Activated CD8-positive, alpha-beta memory T cell treated with anti-CD3 and anti-CD28 coated beads, Interleukin-2, amount 10 ng/mL, durations not matched to agents 7 days and 5 days (primary cell): Measurements from ENCODE around the gene BBS10. TPM values are rescaled to one million over a fixed set of nuclear protein-coding genes. Genes with fewer than 3 reads are reported as not detected.
"Not testable (repeated sequence)": the region's sequence is repeated elsewhere in the genome, so short reads cannot be mapped to it uniquely, and the experiment has no call there.

Experiments
- ATAC-seq: fragments of 150-1000 bp; cut with Tn5 transposase; one replicate; pipeline ENCODE4 v1.10.0; 2021; ENCODE audit warnings: moderate library complexity
- CTCF ChIA-PET: fragments of 350-600 bp; sonication (Branson Sonifier 250); formaldehyde crosslinking; loops from one replicate; lab custom pipeline; 2021; ENCODE audit warnings: antibody characterized with exemption; lab: Charles Lee
- DNase-seq: peaks from one replicate; pipeline ENCODE4 v3.0.0-alpha.2; 2020
- H3K27ac Mint-ChIP-seq: one replicate; pipeline ENCODE4 v1.8.0; 2021; ENCODE audit warnings: mild to moderate bottlenecking, mixed read lengths
- H3K27me3 Mint-ChIP-seq: one replicate; pipeline ENCODE4 v1.8.0; 2021; ENCODE audit warnings: mixed read lengths
- H3K36me3 Mint-ChIP-seq: one replicate; pipeline ENCODE4 v1.8.0; 2021; ENCODE audit warnings: mild to moderate bottlenecking, mixed read lengths
- H3K4me1 Mint-ChIP-seq: one replicate; pipeline ENCODE4 v1.8.0; 2021; ENCODE audit warnings: mixed read lengths
- H3K4me3 Mint-ChIP-seq: one replicate; pipeline ENCODE4 v1.8.0; 2021; ENCODE audit warnings: mild to moderate bottlenecking, moderate library complexity, mixed read lengths
- H3K9me3 Mint-ChIP-seq: one replicate; pipeline ENCODE4 v1.8.0; 2022; ENCODE audit warnings: low read depth, mixed read lengths
- total RNA-seq, 2 experiments: library from RNA; stranded (reverse); gene quantifications; one replicate each; pipeline ENCODE4 v1.2.3, GENCODE V29; 2021

BBS10 gene
- total RNA-seq, 2 experiments from 2014 or later, result 4.3 to 4.6 TPM

DNA sequence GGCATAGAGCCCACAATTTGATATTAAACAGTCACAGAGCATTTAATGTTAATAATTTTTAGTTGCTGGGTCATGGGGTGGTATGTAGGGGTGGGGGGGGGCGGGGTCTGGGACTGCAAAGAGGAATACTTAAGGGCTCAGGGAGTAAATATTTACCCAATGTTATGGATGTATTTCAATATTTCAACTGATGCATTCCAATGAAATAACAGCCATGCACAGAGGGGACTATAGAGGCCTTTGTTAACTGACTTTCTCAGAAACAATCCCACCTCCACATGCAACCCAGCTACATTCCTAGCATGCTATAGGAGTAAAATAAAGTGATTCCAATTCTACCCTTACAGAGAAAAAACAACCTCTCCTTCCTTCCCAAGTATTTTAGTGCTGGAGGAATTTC, 7.9 kb upstream of the BBS10 start:
- Mint-ChIP-seq H3K36me3 (peaks cover 28% of the 10 kb centered on the region), H3K27me3 (no peaks in the 10 kb centered on the region), H3K9me3 (no peaks in the 10 kb centered on the region), H3K27ac (no peak overlapping the region), H3K4me1 (no peaks in the 10 kb centered on the region), H3K4me3 (no peak overlapping the region)
- CTCF ChIA-PET, result interaction anchor here (1.7 kb wide), 1 partner anchor 10 kb away, joined by 3 read pairs; no protein-coding TSS in a partner anchor
- DNase-seq (no peak), ATAC-seq (no peak)

DNA sequence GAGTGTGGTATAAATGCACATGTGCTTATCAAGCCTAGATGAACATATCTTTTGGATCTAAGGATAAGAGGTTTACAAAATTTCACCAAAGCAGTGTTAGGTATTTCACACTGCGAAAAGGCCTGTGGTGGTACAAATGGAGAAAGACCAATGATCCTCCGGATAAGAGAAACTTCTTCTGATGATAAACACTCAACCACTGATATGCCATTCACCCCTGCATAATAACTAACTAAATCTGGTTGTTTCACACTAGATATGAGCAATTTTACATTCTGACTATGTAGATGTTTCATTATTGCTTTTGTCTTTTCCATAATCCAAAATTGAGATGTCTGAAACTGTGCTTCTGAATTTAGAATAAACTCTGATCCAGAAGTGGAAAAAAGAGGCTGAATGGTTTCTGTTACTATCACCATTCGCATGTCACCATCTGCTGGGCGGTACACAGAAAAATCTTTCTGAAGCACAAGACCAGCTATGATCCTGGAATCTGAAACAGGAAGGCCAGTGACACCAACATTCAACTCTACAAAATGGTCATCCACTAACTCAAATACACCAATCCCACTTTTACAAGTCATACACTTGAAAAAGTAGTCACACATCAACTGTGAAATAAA, 1.3 kb downstream of the BBS10 start:
- H3K27ac Mint-ChIP-seq, result no peak overlapping the region
- CTCF ChIA-PET, result interaction anchor here (1.0 to 2.5 kb wide), 6 partner anchors 76 to 298 kb away, joined by 3 to 15 read pairs (median 8); no protein-coding TSS in a partner anchor
- H3K36me3 Mint-ChIP-seq, result no peaks in the 10 kb centered on the region
- no peaks in the 10 kb centered on the region for H3K27me3 Mint-ChIP-seq
- ATAC-seq (no peak), DNase-seq (no peak)
- H3K4me3 Mint-ChIP-seq, result peak overlapping the region; percentile 94
- H3K4me1 Mint-ChIP-seq, result peaks cover 21% of the 10 kb centered on the region
- H3K9me3 Mint-ChIP-seq, result no peaks in the 10 kb centered on the region

DNA sequence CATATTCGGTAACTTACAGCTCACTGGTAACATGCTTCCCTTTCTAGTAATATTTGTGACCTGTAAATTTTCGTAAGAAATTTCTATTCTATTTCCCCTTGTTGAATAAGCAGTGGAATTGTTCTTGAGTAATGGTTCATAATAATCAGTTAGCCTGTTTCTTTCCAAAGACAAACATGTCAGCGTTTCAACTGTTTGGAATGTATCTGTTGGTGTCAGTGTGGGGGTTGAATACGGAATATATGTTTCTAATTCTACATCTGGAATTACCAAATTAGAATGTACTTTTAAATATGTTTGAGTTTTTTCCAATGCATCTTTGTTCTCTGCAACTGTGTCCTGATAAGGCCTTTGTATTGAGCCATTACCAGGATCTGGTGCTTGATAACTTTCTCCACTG, 2.0 kb downstream of the BBS10 start:
- H3K27ac Mint-ChIP-seq, result no peak overlapping the region
- CTCF ChIA-PET, result interaction anchor here (1.5 kb wide), 1 partner anchor 10 kb away, joined by 3 read pairs; no protein-coding TSS in a partner anchor
- no peaks in the 10 kb centered on the region for H3K27me3 Mint-ChIP-seq
- H3K4me3 Mint-ChIP-seq, result no peak overlapping the region
- H3K9me3 Mint-ChIP-seq, result no peaks in the 10 kb centered on the region
- no peaks in the 10 kb centered on the region for H3K36me3 Mint-ChIP-seq
- no peak for ATAC-seq
- H3K4me1 Mint-ChIP-seq, result peaks cover 21% of the 10 kb centered on the region
- DNase-seq, result no peak

DNA sequence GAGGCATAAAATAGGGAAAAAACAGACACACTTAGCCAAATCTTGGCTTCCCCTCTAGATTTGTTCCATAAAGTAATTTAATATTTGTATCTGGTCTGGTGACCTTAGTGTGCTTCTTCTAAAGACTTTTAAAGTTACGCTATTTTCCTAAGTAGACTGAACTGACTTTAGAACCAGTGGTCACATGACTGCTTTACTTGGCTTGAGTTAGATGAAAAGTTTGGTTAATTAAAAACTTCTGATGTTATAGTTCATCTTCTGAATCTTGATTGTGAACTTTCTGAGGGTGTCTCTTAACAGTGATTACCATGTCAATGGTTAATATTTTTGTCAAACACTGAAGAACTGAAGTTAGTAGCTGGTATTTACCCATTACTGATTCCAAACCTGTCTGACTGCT, 2.6 kb downstream of the BBS10 start:
- Mint-ChIP-seq H3K27ac (no peak overlapping the region), H3K4me3 (no peak overlapping the region), H3K4me1 (peaks cover 21% of the 10 kb centered on the region), H3K27me3 (peaks cover under 1% of the 10 kb centered on the region), H3K36me3 (no peaks in the 10 kb centered on the region), H3K9me3 (no peaks in the 10 kb centered on the region)
- ATAC-seq (no peak), DNase-seq (no peak)
- CTCF ChIA-PET, result interaction anchor here (1.5 kb wide), 1 partner anchor 11 kb away, joined by 3 read pairs; no protein-coding TSS in a partner anchor

DNA sequence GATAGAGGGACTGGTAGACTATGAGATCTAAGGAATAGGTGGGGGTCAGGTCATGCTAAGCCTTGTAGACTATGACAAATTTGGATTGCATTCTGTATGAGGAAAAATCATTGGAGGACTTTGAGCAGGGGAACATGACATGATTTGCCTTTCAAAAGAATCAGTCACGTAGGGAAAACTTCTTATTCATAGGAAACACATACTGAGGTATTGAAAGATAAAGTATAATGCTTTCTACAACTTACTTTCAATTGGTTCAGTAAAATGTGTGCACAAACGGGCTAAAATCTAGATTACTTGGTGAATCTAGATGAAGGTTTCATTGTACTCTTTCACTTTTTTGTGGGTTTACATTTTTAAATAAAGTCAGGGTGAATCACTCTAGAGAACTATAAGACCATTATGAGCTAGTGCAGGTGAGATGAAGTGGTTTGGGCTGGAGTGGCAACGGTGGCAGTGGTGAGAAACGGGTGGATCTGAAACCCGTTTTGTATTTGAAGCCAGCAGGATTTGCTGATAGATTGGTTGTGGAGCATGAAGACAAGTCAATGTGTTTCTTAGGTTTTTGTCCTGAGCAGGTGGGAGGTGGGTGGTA, 6.7 kb downstream of the BBS10 start:
- H3K27ac Mint-ChIP-seq, result no peak overlapping the region
- H3K4me3 Mint-ChIP-seq, result no peak overlapping the region
- CTCF ChIA-PET, result no interaction called here
- H3K36me3 Mint-ChIP-seq, result no peaks in the 10 kb centered on the region
- no peaks in the 10 kb centered on the region for H3K9me3 Mint-ChIP-seq
- H3K27me3 Mint-ChIP-seq, result peaks cover 6% of the 10 kb centered on the region
- DNase-seq (no peak), ATAC-seq (no peak)
- peaks cover 6% of the 10 kb centered on the region for H3K4me1 Mint-ChIP-seq

DNA sequence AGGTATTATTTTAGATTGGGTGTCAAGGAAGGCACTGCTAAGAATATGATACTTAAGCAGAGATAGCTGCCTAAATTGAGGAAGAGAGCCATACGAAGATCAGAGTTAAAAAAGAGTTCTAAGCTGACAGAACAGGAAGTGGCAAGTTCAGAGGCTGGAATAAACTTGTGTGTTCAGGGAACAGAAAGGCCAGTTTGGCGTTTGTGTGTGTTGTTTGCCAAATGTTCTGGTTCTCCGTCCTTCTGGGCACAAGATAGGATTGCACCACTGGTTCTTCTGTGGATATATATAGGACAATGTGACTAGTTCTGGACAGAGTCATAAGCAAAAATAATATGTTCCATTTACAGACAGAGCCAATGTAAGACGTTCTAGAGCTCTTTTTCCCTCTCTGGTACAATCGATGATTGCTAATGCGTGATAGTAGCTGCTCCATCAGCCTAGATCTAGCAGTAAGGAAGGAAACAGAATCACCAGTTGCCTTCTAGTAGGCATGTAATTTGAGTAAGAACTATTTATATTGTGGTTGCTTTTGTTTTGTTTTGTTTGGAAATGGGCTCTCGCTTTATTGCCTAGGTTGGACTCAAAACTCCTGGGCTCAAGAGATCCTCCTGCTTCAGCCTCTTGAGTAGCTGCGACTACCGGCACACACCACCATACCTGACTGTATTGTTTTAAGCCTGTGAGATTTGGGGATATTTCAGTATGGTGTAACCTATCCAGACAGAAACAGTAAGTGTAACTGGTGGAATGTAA, 7.4 kb downstream of the BBS10 start:
- DNase-seq, result no peak
- no peak for ATAC-seq
- CTCF ChIA-PET, result no interaction called here
- H3K36me3 Mint-ChIP-seq, result no peaks in the 10 kb centered on the region
- no peak overlapping the region for H3K4me3 Mint-ChIP-seq
- no peak overlapping the region for H3K27ac Mint-ChIP-seq
- no peaks in the 10 kb centered on the region for H3K9me3 Mint-ChIP-seq
- H3K27me3 Mint-ChIP-seq, result peaks cover 6% of the 10 kb centered on the region
- H3K4me1 Mint-ChIP-seq, result peaks cover 3% of the 10 kb centered on the region

DNA sequence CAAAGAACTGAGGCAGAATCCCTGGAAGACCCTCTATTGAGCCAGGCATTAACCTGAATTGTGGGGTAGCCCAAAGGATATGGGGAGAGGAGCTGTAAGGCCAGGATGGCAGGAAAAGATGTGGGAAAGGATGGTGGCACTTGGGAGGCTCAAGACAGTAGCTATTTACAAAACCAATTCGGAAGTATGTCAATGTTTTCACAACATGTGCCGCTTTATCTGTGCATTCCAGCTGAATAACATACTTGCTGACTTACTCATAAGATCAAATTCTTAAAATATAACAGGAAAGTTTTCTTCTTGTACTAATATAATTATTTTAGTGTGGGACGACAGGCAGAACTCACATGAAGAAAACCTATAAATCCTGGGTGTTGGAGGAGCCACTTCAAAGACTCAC, 10.6 kb downstream of the BBS10 start:
- Mint-ChIP-seq H3K4me3 (no peak overlapping the region), H3K27me3 (peaks cover 6% of the 10 kb centered on the region), H3K9me3 (no peaks in the 10 kb centered on the region), H3K4me1 (peaks cover 3% of the 10 kb centered on the region), H3K27ac (no peak overlapping the region), H3K36me3 (no peaks in the 10 kb centered on the region)
- no peak for ATAC-seq
- CTCF ChIA-PET, result no interaction called here
- no peak for DNase-seq

DNA sequence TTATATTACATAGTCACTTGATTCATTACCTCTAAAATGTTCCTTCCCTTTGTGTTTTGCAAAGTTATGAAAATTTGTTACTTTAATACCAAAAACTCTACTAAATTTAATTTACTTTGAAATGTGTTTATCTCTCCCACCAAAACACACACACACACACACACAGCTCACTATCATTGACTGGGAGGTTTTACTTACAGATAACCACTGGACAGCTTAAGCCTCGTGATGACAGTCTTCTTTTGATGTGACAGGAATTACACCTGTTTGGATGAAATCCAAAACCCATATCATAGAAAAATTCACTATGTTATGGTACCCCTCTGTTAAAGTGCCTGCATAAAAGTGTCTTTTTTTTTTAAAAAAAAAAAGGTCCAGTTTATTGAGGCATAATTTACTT, 15.6 kb downstream of the BBS10 start:
- Mint-ChIP-seq H3K27me3 (peaks cover 16% of the 10 kb centered on the region), H3K4me3 (no peak overlapping the region), H3K9me3 (no peaks in the 10 kb centered on the region), H3K36me3 (no peaks in the 10 kb centered on the region), H3K4me1 (no peaks in the 10 kb centered on the region), H3K27ac (no peak overlapping the region)
- ATAC-seq, result no peak
- CTCF ChIA-PET, result no interaction called here
- DNase-seq, result no peak

DNA sequence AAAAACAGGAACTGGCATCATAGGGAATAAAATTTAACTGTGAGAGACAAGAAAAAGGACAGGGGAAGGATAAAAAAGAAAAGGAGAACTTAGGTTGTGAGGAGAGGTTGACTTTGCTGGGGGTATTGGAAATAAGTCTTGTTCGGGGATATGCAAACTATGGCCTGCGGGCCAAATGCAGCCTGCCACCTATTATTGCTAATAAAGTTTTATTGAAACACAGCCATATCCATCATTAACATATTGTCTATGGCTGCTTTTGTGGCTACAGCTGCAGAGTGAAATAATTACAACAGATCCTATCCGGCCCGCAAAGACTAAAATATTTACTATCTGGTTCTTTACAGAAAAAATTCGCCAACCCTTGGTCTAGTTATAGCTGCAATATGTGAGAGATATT, 18.6 kb downstream of the BBS10 start:
- ATAC-seq (no peak), DNase-seq (no peak)
- Mint-ChIP-seq H3K4me3 (no peak overlapping the region), H3K4me1 (no peaks in the 10 kb centered on the region), H3K36me3 (no peaks in the 10 kb centered on the region), H3K27ac (no peak overlapping the region), H3K9me3 (no peaks in the 10 kb centered on the region), H3K27me3 (peaks cover 16% of the 10 kb centered on the region)
- CTCF ChIA-PET, result no interaction called here

DNA sequence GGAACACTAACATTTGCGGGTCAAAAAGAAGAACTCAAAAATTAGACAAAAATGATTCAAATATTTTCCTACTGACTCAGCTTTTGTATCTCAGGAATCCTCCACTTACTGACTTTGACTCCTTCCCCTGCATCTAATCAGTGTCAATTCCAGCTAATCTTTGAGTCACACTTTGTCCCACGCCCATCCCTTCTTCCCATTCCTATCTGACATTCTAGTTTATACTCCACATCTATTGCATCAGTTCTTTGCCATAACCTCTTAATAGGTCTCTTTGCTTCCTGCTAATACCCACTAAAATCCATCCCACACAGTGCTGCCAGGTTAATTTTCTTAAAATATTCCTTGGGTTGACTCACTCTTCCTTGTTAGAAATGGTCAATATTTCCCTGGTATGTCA, 19.1 kb downstream of the BBS10 start:
- Mint-ChIP-seq H3K4me3 (no peak overlapping the region), H3K27me3 (peaks cover 16% of the 10 kb centered on the region), H3K36me3 (no peaks in the 10 kb centered on the region), H3K9me3 (no peaks in the 10 kb centered on the region), H3K4me1 (no peaks in the 10 kb centered on the region), H3K27ac (no peak overlapping the region)
- no peak for ATAC-seq
- CTCF ChIA-PET, result no interaction called here
- DNase-seq, result no peak

DNA sequence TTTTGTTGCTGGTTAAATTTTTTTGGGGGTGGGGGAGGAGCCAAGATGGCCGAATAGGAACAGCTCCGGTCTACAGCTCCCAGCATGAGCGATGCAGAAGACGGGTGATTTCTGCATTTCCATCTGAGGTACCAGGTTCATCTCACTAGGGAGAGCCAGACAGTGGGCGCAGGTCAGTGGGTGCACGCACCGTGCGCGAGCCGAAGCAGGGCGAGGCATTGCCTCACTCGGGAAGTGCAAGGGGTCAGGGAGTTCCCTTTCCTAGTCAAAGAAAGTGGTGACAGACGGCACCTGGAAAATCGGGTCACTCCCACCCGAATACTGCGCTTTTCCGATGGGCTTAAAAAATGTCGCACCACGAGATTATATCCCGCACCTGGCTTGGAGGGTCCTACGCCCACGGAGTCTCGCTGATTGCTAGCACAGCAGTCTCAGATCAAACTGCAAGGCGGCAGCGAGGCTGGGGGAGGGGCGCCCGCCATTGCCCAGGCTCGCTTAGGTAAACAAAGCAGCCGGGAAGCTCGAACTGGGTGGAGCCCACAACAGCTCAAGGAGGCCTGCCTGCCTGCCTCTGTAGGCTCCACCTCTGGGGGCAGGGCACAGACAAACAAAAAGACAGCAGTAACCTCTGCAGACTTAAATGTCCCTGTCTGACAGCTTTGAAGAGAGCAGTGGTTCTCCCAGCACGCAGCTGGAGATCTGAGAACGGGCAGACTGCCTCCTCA, 28.5 kb downstream of the BBS10 start:
- H3K27me3 Mint-ChIP-seq, result peaks cover 22% of the 10 kb centered on the region
- H3K36me3 Mint-ChIP-seq, CTCF ChIA-PET, DNase-seq, H3K27ac Mint-ChIP-seq, H3K9me3 Mint-ChIP-seq, ATAC-seq, H3K4me3 Mint-ChIP-seq, H3K4me1 Mint-ChIP-seq: not testable (repeated sequence)

DNA sequence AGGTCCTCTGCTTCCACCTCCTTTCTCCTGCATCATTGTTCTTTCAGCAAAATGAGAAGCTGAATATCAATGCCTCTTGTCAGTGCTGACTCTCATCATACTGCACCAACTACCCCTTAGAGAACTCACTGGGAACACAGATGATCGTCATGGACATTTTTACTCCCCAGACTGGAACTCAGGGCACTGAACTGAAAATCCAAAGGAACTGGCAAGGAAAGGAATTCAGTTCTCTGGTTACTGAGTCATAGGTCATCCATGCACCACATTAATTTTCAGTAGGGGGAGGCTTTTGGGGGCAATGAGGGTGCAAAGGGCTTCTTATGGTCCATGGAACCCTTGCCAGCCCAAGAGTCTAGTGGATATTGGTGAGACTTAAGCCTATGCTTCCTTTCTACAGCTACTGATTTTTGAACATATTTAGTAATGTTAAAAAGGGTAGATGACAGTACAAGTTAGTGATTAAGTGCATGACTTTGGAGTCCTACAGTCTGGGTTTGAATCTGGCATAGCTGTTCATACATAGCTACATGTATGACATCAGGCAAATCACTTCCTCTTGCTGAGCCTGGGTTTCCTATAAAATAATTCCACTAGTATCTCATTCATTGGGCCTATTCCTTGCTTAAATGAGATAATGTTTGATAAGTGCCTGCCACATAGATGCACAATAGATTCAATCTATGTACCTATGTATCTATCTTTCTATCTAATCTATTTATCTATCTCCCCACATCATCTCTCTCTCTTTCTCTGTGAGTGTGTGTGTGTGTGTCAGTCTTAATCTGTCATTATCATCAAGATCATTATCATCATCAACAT, 29.2 kb downstream of the BBS10 start:
- CTCF ChIA-PET, result no interaction called here
- no peak for DNase-seq
- no peaks in the 10 kb centered on the region for H3K4me1 Mint-ChIP-seq
- H3K27ac Mint-ChIP-seq, result no peak overlapping the region
- no peaks in the 10 kb centered on the region for H3K36me3 Mint-ChIP-seq
- no peaks in the 10 kb centered on the region for H3K9me3 Mint-ChIP-seq
- ATAC-seq, result no peak
- H3K4me3 Mint-ChIP-seq, result no peak overlapping the region
- peaks cover 22% of the 10 kb centered on the region for H3K27me3 Mint-ChIP-seq

DNA sequence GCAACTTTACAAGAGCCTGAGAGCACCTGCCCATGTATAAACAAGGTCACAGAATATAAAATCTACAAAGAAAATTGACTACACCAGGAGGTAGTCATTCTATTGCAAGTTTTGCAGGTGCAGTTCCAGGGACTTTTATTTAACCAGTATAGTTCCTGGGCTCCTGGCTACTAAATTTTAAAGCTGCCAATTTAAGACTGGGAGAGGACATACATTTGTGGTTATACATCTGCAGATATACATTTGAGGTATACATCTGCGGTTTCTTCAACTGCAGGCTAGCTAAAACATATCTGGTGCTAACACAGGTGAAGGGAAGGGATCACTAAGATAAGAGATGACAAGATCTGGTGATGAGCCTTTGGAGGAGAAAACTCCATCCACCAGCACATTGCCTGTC, 30.2 kb downstream of the BBS10 start:
- H3K27ac Mint-ChIP-seq, result no peak overlapping the region
- CTCF ChIA-PET, result no interaction called here
- no peak overlapping the region for H3K4me3 Mint-ChIP-seq
- H3K4me1 Mint-ChIP-seq, result no peaks in the 10 kb centered on the region
- peaks cover 25% of the 10 kb centered on the region for H3K27me3 Mint-ChIP-seq
- no peak for ATAC-seq
- no peaks in the 10 kb centered on the region for H3K36me3 Mint-ChIP-seq
- H3K9me3 Mint-ChIP-seq, result no peaks in the 10 kb centered on the region
- DNase-seq, result no peak
